HepG2 (cell line): ENCODE results near the gene ALAS2. TPM values are rescaled to one million over a fixed set of nuclear protein-coding genes. Genes with fewer than 3 reads are reported as not detected.

ENCODE experiments used
- GATAD2A ChIP-seq: IDR thresholded peaks from 2 replicates; pipeline ENCODE4 v1.6.1; 2016
- RFX3 ChIP-seq: IDR thresholded peaks from 2 replicates; pipeline ENCODE4 v1.6.1; 2016; ENCODE audit warnings: missing biosample characterization, missing genetic modification reagents
- ZBTB40 ChIP-seq, 2 experiments: fragments of 450-650 bp in 1 of 2; sonication (generic) in 1 of 2; formaldehyde crosslinking in 1 of 2; IDR thresholded peaks; 2 replicates each; pipeline versions ENCODE4 v1.6.1 to v1.8.0; 2016 to 2022; ENCODE audit warnings: antibody characterized with exemption in 1 of 2, mild to moderate bottlenecking in 1 of 2, missing genetic modification reagents in 1 of 2
- ZNF414 ChIP-seq: sonication (generic); formaldehyde crosslinking; IDR thresholded peaks from 2 replicates; pipeline ENCODE4 v1.5.0; 2020; ENCODE audit warnings: missing genetic modification reagents
- ZNF598 ChIP-seq: sonication (generic); formaldehyde crosslinking; IDR thresholded peaks from 2 replicates; pipeline ENCODE4 v1.5.1; 2020; ENCODE audit warnings: mild to moderate bottlenecking, missing genetic modification reagents, borderline replicate concordance
- ZNF800 ChIP-seq: sonication (generic); formaldehyde crosslinking; IDR thresholded peaks from 2 replicates; pipeline ENCODE4 v1.4.0; 2020; ENCODE audit warnings: missing genetic modification reagents
- polyA plus RNA-seq, 8 experiments: library from polyadenylated mRNA; depleted of rRNA in 3 of 8; stranded (reverse) in 7 of 8; unstranded in 1 of 8; fragments of >200 nt; fragmentation: Illumina TruSeq in 4 of 8; extraction: Trizol in 4 of 8; gene quantifications; 2 replicates each; pipeline versions ENCODE4 v1.2.1 to v1.2.3, GENCODE V29; 2011 to 2016; ENCODE audit warnings: low read depth in 4 of 8, missing spikeins in 1 of 8, mixed read lengths in 1 of 8; ENCODE audit not compliant: insufficient read depth in 1 of 8
- total RNA-seq, 5 experiments: library from RNA; depleted of rRNA; stranded (reverse); fragments of >200 nt; fragmentation: Illumina TruSeq; extraction: Trizol; gene quantifications; 2 replicates each; pipeline ENCODE4 v1.2.3, GENCODE V29; 2016; ENCODE audit warnings: low read depth in 1 of 5
- TF ChIP-seq, protein P1 (sequence below): sonication (generic); formaldehyde crosslinking; IDR thresholded peaks from 2 replicates; pipeline ENCODE4 v1.8.0; 2022; ENCODE audit warnings: mild to moderate bottlenecking, missing genetic modification reagents
- TF ChIP-seq, protein P2 (sequence below): sonication (generic); formaldehyde crosslinking; conservative IDR thresholded peaks from 2 replicates; pipeline ENCODE4 v1.4.0; 2020; ENCODE audit warnings: missing genetic modification reagents

ALAS2 gene
- total and polyA plus RNA-seq, 2 of the 13 experiments (the other 11 are each of a cell fraction or from before 2014, with no cell fraction given) = not detected

DNA sequence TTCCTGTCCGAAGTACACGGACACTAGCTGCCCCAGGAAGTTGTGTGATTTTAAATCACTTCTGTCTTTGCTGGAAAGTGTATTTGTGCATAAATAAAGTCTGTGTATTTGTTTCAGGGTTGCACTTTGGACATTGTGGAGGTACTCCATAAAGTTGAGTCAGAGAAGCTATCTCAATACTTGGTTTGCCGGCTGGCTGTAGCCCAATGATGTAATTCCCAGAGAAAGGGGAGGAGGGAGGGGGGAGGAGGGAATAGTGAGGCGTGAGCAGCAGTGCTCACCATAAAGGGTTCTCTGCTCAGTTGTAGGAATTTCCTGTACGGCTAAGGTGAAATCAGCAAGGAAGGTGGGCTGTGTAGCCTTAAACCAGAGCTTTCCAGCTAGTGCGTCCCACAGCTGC is 23.1 kb downstream of the ALAS2 start (continued):
- no peak for TF ChIP-seq ZNF598 (CRISPR knock-in tag)
- TF ChIP-seq, protein P1, sequence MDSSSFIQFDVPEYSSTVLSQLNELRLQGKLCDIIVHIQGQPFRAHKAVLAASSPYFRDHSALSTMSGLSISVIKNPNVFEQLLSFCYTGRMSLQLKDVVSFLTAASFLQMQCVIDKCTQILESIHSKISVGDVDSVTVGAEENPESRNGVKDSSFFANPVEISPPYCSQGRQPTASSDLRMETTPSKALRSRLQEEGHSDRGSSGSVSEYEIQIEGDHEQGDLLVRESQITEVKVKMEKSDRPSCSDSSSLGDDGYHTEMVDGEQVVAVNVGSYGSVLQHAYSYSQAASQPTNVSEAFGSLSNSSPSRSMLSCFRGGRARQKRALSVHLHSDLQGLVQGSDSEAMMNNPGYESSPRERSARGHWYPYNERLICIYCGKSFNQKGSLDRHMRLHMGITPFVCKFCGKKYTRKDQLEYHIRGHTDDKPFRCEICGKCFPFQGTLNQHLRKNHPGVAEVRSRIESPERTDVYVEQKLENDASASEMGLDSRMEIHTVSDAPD (CRISPR knock-in tag) = no peak
- TF ChIP-seq GATAD2A (CRISPR knock-in tag) = peak; percentile 15; the same call in 1 of the 2 replicates
- TF ChIP-seq ZBTB40 (IDR thresholded peaks at IDR 0.05) = no peak
- peak; percentile 62 for TF ChIP-seq ZBTB40 (CRISPR knock-in tag; IDR thresholded peaks at IDR 0.05)
- no peak for TF ChIP-seq ZNF414 (CRISPR knock-in tag)
- TF ChIP-seq, protein P2, sequence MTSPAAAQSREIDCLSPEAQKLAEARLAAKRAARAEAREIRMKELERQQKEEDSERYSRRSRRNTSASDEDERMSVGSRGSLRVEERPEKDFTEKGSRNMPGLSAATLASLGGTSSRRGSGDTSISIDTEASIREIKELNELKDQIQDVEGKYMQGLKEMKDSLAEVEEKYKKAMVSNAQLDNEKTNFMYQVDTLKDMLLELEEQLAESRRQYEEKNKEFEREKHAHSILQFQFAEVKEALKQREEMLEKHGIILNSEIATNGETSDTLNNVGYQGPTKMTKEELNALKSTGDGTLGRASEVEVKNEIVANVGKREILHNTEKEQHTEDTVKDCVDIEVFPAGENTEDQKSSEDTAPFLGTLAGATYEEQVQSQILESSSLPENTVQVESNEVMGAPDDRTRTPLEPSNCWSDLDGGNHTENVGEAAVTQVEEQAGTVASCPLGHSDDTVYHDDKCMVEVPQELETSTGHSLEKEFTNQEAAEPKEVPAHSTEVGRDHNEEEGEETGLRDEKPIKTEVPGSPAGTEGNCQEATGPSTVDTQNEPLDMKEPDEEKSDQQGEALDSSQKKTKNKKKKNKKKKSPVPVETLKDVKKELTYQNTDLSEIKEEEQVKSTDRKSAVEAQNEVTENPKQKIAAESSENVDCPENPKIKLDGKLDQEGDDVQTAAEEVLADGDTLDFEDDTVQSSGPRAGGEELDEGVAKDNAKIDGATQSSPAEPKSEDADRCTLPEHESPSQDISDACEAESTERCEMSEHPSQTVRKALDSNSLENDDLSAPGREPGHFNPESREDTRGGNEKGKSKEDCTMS = no peak
- no peak for TF ChIP-seq ZNF800 (CRISPR knock-in tag)
- TF ChIP-seq RFX3 (CRISPR knock-in tag) = no peak
